GM21576 (cell line): ENCODE data around the gene TSHR.
"Not testable (repeated sequence)": the region's sequence is repeated elsewhere in the genome, so short reads cannot be mapped to it uniquely, and the experiment has no call there.

ENCODE experiments used
- ATAC-seq: cut with Tn5 transposase; IDR thresholded peaks from one replicate; pipeline ENCODE4 v1.9.1; 2021; ENCODE audit warnings: mild to moderate bottlenecking, moderate library complexity; ENCODE audit not compliant: unreplicated experiment

TSHR gene

GRCh38 chr14:80988735-80989429, 33.5 kb downstream of the TSHR start:
- ATAC-seq: no peak

GRCh38 chr14:80992580-80992979, 37.2 kb downstream of the TSHR start:
- ATAC-seq: no peak

GRCh38 chr14:80996049-80996901, 40.9 kb downstream of the TSHR start:
- ATAC-seq: peak; percentile 82

GRCh38 chr14:81001447-81001846, 46.0 kb downstream of the TSHR start:
- no peak for ATAC-seq

GRCh38 chr14:81004575-81004974, 49.2 kb downstream of the TSHR start:
- no peak for ATAC-seq

GRCh38 chr14:81005540-81006228, 50.3 kb downstream of the TSHR start:
- no peak for ATAC-seq

GRCh38 chr14:81006266-81006665, 50.8 kb downstream of the TSHR start:
- ATAC-seq: no peak

- ATAC-seq: no peak
Observed at GRCh38 chr14:81007131-81007530, 51.7 kb downstream of the TSHR start.

GRCh38 chr14:81009346-81009745, 53.9 kb downstream of the TSHR start:
- no peak for ATAC-seq

GRCh38 chr14:81018251-81018650, 62.8 kb downstream of the TSHR start:
- no peak for ATAC-seq

GRCh38 chr14:81018684-81019083, 63.3 kb downstream of the TSHR start:
- no peak for ATAC-seq

- not testable (repeated sequence) for ATAC-seq
Observed at GRCh38 chr14:81019113-81019512, 63.7 kb downstream of the TSHR start.

- ATAC-seq: no peak
Observed at GRCh38 chr14:81023095-81023710, 67.8 kb downstream of the TSHR start.

GRCh38 chr14:81028461-81028860, 73.0 kb downstream of the TSHR start:
- no peak for ATAC-seq

- ATAC-seq: no peak
Observed at GRCh38 chr14:81031488-81031887, 76.1 kb downstream of the TSHR start.

GRCh38 chr14:81033698-81034240, 78.3 kb downstream of the TSHR start:
- ATAC-seq: no peak

- no peak for ATAC-seq
Observed at GRCh38 chr14:81042438-81042837, 87.0 kb downstream of the TSHR start.

GRCh38 chr14:81051547-81051946, 96.1 kb downstream of the TSHR start:
- no peak for ATAC-seq

GRCh38 chr14:81054057-81054456, 98.6 kb downstream of the TSHR start:
- ATAC-seq: not testable (repeated sequence)

- no peak for ATAC-seq
Observed at GRCh38 chr14:81055971-81056370, 100.5 kb downstream of the TSHR start.

GRCh38 chr14:81062380-81062779, 107.0 kb downstream of the TSHR start:
- ATAC-seq: no peak
